NK-92 (cell line): ENCODE measurements around the gene NEURL1B.

Experiments used
- DNase-seq: peaks from one replicate; lab custom pipeline; 2025; ENCODE audit not compliant: unreplicated experiment; lab: John Stamatoyannopoulos, UW

NEURL1B gene

DNA sequence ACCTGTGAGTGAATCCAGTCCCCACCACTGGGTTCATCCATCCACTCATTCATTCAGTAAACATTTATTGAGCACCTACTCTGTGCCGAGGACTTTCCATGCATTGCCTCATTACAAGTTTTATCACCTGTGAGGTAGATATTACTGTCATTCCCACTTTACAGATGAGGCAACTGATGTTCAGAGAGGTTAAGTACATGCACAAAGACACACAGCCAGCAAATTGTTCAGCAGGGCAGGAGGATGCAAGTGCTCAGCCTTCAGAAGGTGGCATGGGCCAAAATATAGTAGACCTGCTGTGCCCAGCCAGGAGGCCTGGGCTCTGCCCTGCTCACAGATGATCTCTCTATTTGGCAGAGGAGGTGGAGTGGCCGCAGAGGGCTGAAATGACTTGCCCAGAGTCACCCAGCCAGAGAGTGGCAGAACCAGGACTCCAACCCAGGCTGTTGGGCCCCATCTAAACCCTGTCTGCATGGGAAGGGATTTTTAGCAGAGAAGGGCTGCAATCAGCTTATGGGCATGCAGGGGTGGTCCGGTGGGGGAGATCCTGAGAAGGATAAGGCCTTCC, 7.6 kb upstream of the NEURL1B start:
- DNase-seq, result no peak

DNA sequence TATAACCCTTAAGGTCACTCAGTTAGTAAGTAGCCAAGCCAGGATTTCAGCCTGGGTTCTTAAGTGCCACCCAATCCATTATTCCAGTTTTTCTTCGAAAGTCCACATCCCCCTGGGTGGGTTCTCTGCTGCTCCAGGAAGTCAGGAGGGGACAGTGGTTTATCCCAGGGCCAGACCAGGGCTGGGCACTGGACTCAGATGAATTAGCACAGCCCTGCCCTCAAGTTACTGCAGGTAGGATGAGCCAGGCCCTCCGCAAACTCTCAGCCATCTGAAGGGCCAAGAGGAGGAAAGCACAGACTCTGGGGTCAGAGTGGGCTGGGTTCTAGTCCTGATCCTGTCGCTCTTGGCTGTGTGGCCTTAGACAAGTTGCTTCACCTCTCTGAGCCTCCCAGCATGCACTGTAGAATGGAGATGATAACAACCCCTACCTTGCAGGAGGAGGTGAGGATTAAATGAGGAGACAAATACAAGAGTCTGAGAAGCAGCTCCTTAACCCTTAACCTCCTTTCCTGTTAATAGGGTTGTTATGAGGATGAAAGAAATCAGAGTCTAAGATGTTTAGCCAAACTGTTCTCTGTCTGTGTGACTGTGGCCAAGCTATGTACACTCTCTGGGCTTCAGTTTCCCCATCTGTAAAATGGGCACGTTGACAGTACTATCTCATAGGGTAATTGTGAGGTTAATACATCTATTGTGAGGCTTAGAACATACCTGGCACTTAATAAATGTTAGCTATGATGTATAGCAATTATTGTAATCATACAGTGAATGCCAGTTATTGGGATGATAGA, 6.8 kb upstream of the NEURL1B start:
- DNase-seq, result no peak

DNA sequence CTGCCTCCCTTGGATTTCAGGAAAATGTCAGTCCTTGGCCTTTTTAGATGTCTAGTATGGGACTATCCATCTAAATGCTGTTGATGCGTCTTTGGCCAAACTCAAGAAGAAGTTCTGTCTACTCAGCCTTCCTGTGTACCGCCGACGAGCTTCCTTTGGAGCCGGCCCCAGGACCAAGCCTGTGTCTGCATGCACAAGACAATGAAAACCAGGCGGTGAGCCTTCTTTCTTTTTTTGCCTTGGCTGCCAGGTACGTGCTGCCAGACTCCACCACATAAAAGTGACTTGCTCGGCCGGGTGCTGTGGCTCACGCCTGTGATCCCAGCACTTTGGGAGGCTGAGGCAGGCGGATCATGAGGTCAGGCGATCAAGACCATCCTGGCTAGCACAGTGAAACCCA, 6.0 kb upstream of the NEURL1B start:
- no peak for DNase-seq

DNA sequence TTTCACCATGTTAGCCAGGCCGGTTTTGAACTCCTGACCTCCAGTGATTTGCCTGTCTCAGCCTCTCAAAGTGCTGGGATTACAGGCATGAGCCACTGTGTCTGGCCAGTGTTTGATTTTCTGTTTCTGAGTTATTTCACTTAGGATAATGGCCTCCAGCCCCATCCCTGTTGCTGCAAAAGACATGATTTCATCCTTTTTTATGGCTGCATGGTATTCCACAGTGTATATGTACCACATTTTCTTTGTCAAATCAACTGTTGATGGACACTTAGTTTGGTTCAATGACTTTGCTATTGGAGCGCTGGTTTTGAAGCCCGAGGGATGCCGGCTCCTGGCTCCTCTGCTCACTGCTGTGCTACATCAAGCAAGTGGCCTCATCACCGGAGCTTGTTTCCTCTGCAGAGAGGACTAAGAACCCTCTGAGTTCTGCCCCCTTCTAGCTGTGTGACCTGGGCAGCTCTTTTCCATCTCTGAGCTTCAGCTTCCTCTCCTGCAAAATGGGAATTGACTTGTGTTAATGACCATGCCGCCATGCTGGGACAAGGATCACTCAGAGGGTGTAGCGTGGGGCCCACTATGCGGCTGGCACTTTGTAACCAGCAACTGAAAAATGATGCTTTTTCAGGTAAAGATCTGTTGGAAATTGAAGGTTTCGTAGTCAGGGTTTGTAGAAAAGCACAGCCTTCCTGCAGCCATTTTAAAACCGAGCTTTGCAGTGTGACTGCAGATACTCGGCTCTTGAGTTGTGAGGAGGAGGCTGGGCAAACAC, 4.6 kb upstream of the NEURL1B start:
- no peak for DNase-seq

DNA sequence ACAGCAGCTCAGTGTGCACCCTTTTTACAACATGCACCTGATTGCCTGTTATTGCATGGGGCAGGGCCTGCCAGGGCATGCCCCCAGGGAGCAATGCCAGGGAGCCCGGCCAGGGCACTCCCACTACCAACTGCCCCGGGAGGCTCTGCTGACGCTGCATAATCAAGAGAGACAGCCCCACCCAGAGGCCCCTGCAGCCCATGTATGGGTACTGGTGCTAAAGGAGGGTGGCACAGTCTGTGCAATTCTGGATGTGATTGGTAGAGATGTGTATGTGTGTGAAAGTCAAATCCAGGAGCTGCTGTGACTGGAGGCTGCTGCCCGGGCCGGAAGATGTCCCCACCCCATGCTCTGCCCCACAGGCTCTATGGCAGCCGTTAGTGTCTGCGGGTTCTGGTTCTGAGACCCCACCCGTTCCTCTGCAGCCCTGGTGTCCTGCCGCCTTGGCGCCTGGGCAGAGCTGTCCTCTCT, 3.9 kb upstream of the NEURL1B start:
- DNase-seq, result no peak

DNA sequence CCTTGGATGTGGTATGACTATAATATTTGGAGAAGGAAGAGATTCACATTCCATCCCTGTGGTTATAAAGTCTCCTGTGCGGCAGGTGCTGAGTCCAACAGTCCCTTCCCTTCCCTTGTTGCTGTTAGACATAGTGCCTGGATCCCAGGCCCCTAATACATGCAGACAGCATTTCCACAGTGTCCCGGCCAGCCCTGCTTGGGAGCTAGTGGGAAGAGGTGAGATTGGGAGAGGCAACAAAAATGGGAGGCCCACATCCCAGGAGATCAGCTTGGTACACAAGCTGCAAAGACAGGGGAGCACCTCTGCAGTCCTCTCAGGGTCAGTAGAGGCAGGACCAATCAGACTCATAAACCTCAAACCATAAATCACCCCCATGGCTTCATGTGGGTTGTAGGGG, 3.3 kb upstream of the NEURL1B start:
- DNase-seq, result no peak

DNA sequence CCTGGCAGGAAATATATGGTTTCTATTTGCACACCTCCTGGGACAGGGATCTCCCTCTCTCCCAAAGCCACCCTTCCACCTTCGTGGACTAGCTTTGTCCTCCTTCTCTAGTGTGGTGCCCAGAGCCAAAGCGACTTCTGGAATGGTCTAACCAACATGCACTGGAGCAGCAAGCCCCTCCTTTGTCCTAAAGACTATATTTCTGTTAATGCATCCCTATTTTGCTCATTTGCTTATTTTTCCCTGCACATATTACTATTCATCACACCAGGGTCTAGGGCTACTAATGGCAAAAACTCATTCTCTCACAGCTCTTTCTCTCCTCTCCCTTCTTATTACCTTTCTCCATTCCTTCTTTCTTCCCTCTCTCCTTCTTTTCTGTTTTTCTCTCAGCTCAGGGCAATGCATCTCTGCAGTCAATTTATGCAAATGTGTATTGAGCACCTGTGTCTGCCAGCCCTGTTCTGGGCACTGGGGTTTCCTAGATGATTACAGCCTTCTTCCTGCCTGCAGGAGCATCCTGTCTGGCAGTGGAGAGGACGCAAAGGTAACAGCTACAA, 2.8 kb upstream of the NEURL1B start:
- DNase-seq, result no peak

DNA sequence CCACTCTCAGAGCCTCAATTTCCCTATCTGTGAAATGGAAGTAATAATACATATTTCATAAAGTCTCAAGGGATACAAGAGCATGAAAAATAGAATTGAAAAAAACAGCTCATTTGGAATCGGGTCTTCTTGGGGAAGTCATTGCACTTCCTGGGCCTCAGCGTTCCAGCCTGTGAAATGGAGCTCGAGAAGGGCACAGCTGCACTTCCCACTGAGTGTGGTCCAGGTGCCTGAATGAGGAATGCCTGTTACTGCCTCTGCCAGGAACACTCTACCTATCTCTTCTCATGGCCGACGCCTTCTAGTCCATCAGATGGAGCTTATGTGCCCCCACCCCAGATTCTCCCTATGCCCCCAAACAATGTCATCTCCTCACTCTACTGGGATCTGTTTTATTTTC, 924 bp upstream of the NEURL1B start:
- DNase-seq, result no peak

DNA sequence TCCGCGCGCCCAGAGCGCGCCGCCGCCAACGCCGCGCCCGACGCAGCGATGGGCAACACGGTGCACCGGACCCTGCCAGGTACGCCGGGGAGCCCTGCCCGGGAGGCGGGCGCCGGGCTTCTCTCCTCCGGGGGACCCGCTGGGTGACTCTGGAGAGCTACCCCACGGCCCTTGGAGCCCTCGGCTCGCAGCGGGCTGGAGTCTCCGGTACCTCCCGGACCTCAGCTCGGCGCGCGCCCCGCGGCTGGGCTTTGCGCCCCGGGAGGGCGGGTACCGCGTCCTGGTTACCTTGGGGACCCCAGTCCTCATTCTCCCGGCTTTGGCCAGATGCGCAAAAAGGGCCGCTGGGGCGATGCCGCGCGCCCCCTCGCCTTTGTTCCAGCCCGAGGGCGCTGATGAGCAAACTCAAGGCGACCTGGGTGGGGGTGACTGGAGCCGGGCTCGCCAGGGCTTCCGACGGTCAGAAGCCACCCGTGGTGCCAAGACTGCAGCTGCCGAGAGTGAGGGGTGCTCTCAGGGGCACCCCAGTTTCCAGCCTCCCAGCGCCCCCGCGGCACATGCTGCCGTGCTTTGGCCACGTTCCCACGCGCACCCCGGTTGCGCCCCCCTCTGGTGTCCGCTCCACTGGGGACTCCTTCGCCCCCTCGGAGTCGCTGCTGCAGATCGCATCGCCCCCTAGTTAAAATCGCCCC, 442 bp downstream of the NEURL1B start:
- DNase-seq, result no peak

DNA sequence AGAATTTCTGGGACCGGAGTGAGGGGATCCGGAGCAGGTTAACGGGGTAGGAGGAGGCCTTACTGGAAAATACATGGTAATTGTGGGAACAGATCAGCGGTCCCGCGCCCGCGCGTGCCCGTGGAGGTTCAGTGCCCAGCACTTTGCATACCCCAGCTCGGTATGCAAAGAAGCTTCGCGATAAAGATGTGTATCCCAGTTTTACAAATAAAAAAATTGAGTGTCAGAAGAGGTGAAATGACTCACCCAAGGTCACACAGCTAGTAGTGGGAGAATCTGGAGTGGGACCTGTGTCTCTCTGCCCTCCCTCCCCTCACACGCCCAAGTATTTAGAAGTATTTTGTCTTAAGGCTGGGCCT, 967 bp downstream of the NEURL1B start:
- no peak for DNase-seq

DNA sequence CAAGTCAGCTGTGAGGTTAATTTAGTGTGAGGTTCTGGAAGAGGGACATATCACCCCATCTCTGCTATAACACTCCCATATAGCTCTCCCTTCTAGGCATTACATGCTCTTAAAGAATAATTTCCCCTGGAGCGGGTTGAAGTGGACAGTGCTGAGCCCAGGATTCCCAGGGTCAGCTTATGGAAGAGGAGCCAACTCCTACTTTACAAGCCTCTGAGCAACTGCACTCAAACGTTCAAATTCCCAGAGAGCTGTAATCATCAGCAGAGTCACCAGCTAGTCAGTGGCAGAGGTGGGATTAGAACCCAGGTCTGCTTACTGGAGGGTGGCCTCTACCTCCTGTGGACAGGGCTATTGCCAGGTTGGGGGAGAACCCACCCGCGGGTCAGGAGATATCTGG, 1.4 kb downstream of the NEURL1B start:
- DNase-seq, result no peak

DNA sequence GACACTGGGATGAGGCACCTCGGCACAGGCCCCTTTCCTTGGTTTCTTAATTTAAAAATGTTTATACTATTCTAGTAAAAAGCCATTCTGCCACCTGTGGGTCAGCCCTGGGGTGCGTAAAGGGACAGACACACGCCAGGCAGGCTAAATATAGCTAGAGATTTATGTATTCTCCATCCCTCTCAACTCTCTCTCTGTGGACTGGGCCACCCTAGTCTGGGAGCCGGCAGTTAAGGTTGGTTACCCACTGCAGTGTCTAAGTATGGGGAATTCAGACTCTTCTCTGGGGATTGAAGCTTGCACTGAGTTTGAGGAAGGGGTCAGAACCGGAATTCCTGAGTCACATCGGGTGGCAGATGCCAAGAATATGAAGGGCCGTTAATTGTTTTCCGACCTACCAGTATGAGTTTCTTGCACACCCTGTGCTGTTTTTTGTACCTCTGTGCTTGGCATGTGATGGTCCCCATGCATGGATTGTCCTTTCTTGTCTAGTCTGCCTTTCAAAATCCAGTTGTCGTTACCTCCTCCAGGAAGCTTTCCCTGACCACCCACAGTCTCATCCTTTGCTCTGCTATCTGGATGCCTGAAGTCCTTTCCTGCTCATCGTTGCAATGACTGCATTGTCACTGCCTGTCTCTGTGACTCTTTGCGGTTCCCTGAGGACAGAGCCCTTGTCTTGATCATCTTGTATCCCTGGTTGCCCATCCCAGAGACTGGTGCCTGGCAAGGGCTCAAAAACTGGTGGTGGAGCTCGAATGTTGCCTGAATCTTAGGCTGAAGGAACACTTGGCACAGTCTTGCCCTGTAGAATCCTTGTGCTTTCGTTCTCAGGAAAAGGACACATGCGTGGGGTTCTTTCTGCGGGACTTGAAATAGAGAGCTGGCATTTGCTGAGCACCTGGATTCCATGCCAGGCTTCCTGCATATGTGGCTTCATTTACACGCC, 2.1 kb downstream of the NEURL1B start:
- no peak for DNase-seq

DNA sequence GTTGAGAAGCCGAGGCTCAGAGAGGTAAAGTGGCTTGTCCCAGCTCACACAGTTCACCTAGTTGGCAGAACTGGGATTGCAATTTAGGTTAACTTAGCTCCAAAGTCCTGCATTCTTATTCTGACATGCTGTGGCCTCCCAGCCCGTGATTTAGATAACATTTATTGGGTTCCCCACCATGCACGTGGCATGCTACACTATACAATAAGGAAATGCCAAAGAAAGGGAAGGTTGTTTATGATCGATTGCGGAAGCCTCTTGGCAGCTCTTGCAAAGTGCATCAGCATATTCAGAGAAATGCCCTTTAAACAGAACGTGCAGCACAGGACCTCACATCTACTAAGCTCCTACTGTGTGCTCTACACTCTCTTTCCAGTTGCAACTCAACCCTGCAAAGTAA, 3.2 kb downstream of the NEURL1B start:
- no peak for DNase-seq

DNA sequence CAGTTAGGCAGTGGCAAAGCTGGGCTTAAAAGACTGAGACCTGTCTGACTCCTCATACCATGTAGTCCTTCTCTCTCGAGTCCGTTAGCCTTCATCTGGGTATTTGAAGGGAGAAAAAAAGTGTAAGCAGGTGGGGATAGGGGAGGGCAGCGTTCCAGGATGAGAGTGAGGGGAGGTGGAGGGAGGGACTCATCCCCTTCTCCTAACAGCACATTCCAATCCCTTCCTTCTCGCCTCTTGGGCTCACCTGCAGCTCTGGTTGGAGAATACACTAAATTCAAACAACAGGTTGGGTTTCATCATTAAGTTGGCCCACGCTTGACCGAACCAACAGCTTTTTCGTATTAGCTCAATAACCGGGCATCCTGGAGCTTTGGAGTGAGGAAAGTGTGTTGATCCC, 3.6 kb downstream of the NEURL1B start:
- DNase-seq, result no peak

DNA sequence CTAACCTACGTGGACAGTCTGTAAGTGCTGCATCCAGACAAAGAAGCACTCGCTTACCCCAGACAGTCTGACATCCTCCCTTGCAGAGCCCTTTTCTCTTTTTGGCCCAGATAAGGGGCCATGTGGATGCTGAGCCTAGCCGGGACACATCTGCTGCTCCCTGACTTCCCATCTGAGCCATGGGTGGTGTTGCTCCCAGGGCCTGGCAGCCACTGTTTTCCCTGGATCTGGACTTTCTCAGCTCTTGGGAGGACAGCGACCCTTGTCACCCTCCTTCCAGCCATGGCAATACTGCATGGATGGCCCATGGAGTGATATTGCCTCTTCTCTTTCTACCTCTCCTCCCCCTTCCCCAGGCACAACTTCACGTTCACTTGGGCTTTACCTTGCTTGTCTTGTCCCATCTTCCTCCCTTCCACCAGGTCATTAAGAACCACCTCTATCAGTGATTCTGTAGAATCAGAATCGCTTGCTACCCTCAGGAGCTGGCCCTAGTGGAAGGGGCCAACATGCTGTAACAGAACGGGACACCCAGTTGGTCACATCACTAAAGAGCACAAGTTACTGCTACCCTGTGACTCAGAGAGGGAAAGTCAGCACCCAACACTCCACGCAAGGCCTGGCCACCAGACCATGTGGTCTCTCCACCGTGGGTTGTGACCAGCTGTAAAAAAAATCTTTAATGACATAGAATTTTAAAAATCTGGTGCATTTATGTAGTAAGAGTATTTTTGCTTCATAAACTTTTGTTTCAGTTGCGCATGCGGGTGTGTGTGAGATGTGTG, 4.4 kb downstream of the NEURL1B start:
- DNase-seq, result no peak

DNA sequence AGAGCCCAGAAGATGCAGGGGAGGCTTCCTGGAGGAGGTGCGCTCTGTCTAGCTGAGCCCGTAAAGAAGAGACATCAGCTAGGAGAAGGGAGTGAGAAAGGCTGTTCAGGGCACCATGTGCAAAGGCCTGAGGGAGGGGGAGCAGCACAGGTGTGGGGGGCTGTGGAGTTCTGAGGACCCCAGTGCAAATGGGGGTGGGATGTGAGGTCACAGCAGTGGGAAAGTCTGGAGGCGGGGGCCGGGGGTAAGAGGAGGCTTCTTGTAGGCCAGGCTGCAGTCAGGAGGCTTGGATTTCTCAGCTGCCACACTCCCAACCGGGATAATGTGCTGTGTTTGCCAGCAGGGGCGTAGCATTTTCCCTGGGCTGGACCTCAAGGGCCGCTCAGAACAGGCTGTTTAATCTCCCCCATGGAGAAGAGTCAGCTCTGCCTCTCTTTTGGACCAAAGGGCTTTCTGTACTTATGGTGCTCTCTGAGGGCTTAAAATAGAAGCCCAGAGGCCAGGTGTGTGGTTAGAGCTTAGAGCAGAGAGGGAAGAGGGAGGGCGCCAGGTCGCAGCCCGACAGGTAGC, 5.7 kb downstream of the NEURL1B start:
- DNase-seq, result no peak

DNA sequence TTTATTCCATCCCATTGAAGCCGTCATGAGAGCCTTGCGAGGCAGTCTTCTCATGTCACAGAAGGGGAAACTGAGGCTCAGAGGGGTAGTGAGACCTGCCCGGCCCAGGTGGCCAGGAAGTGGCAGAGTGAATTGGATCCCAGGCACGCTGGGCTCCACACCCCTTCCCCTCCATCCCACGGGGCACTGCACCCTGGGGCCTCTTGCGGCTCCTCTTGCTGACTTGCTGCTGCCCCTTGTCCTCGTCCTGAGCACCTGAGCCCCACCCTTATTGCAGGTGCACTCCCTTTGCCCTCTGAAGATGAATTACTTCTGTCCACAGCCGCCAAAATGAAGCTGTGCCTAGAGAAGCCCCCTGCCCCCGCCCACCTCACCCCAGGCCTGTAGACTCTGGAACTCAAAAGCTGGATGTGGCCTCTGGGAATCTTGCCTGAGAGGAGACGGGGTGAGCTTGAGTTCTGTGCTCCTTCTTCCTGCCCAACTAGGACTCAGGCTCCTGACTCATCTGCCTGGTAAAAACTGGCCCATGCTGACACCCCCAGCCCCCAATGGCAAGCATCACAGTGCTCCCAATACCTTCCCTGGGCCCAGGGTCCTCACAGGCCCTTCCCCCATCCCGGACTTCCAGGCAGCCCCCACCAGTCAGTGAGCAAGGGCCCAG, 6.4 kb downstream of the NEURL1B start:
- no peak for DNase-seq

DNA sequence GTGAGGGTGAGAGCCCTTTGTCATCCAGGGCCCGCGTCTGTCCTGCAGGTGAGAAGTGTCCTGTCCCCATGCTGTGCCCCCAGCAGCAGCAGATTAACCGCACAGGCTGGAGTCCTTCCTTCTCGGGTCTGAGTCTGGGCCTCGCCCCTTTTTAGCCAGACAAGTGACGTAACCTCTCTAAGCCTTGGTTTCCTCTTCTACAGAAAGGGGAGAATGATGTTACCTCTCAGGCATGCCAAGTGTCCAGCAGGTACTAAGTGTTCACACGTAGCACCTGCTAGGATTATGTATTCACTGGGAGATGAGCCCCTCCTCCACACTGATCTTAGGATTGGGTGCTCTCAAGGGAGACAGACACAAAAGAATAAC, 6.9 kb downstream of the NEURL1B start:
- no peak for DNase-seq

DNA sequence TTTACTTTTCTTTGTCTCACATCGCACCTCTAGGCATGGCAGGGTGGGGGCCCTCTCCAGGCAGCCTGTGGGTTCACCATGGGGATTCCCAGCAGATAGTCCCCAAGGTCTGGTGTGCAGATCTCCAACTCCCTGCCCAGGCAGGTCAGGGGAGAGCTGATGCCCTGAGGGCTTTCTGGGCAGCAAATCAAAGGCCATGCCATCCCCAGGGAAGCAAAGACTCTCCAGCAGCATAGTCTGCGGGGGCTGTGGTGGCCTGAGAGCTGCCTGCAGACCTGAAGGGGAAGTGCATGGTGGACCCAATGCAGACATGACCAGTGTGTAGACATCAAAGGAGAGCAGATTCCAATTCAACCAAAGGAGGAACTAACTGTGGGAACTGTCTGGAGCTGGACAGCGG, 7.7 kb downstream of the NEURL1B start:
- no peak for DNase-seq
